HEK293 (cell line): ENCODE data around the gene RSBN1L.

Source experiments
- SALL2 ChIP-seq: fragments of 450-650 bp; formaldehyde crosslinking; IDR thresholded peaks from 2 replicates; pipeline ENCODE4 v1.5.0; 2017; ENCODE audit warnings: missing biosample characterization, mild to moderate bottlenecking, missing genetic modification characterization, borderline replicate concordance
- SP2 ChIP-seq: fragments of 450-650 bp; formaldehyde crosslinking; IDR thresholded peaks from 2 replicates; pipeline ENCODE4 v1.5.1; 2016; ENCODE audit warnings: missing biosample characterization, missing genetic modification characterization
- ZNF274 ChIP-seq, 2 experiments: fragments of 200-500 bp in 1 of 2; fragments of 450-650 bp in 1 of 2; sonication (Bioruptor generic) in 1 of 2; formaldehyde crosslinking in 1 of 2; IDR thresholded peaks; 2 replicates each; pipeline versions ENCODE4 v1.5.1 to v1.6.1; 2014 to 2016; ENCODE audit warnings: borderline replicate concordance in 1 of 2, inconsistent platforms in 1 of 2, low read length in 1 of 2, missing biosample characterization in 1 of 2, missing genetic modification characterization in 1 of 2
- ZNF549 ChIP-seq: fragments of 450-650 bp; IDR thresholded peaks from 2 replicates; pipeline ENCODE4 v1.5.1; 2018; ENCODE audit warnings: missing biosample characterization, missing genetic modification characterization, mild to moderate bottlenecking, inconsistent platforms, moderate library complexity
- TF ChIP-seq, protein P1 (sequence below): IDR thresholded peaks from 2 replicates; pipeline ENCODE4 v1.6.1; 2011; ENCODE audit warnings: mild to moderate bottlenecking, low read depth, low read length, borderline replicate concordance
- TF ChIP-seq, protein P2 (sequence below): fragments of 450-650 bp; formaldehyde crosslinking; IDR thresholded peaks from 2 replicates; pipeline ENCODE4 v1.5.1; 2016; ENCODE audit warnings: missing biosample characterization, missing genetic modification characterization
- TF ChIP-seq, protein P3 (sequence below): fragments of 450-650 bp; formaldehyde crosslinking; IDR thresholded peaks from 2 replicates; pipeline ENCODE4 v1.5.1; 2016; ENCODE audit warnings: missing biosample characterization, missing genetic modification characterization

DNA sequence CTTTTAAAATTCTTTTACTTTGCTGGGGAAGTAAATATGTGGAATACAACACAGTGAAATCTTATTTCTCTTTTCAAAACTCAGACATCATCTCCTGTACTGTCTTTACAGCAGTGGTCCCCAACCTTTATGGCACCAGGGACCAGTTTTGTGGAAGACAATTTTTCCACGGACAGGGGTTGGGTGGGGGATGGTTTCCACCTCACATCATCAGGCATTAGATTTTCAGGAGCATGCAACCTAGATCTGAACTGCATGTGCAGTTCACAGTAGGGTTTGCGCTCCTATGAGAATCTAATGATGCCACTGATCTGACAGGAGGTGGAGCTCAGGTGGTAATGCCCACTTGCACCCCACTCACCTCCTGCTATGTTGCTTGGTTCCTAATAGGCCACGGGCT lies 89.8 kb downstream of the RSBN1L start:
- TF ChIP-seq ZNF274 (IDR thresholded peaks at IDR 0.05; ENCODE audit: low read length), result no peak
- TF ChIP-seq ZNF274 (tag by site-specific recombination; IDR thresholded peaks at IDR 0.05; ENCODE audit: borderline replicate concordance), result no peak
- TF ChIP-seq, protein P1, sequence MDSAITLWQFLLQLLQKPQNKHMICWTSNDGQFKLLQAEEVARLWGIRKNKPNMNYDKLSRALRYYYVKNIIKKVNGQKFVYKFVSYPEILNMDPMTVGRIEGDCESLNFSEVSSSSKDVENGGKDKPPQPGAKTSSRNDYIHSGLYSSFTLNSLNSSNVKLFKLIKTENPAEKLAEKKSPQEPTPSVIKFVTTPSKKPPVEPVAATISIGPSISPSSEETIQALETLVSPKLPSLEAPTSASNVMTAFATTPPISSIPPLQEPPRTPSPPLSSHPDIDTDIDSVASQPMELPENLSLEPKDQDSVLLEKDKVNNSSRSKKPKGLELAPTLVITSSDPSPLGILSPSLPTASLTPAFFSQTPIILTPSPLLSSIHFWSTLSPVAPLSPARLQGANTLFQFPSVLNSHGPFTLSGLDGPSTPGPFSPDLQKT, result no peak
- TF ChIP-seq, protein P2, sequence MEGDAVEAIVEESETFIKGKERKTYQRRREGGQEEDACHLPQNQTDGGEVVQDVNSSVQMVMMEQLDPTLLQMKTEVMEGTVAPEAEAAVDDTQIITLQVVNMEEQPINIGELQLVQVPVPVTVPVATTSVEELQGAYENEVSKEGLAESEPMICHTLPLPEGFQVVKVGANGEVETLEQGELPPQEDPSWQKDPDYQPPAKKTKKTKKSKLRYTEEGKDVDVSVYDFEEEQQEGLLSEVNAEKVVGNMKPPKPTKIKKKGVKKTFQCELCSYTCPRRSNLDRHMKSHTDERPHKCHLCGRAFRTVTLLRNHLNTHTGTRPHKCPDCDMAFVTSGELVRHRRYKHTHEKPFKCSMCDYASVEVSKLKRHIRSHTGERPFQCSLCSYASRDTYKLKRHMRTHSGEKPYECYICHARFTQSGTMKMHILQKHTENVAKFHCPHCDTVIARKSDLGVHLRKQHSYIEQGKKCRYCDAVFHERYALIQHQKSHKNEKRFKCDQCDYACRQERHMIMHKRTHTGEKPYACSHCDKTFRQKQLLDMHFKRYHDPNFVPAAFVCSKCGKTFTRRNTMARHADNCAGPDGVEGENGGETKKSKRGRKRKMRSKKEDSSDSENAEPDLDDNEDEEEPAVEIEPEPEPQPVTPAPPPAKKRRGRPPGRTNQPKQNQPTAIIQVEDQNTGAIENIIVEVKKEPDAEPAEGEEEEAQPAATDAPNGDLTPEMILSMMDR (tag by site-specific recombination), result no peak
- no peak for TF ChIP-seq SP2 (tag by site-specific recombination)
- no peak for TF ChIP-seq SALL2 (tag by site-specific recombination)
- TF ChIP-seq, protein P3, sequence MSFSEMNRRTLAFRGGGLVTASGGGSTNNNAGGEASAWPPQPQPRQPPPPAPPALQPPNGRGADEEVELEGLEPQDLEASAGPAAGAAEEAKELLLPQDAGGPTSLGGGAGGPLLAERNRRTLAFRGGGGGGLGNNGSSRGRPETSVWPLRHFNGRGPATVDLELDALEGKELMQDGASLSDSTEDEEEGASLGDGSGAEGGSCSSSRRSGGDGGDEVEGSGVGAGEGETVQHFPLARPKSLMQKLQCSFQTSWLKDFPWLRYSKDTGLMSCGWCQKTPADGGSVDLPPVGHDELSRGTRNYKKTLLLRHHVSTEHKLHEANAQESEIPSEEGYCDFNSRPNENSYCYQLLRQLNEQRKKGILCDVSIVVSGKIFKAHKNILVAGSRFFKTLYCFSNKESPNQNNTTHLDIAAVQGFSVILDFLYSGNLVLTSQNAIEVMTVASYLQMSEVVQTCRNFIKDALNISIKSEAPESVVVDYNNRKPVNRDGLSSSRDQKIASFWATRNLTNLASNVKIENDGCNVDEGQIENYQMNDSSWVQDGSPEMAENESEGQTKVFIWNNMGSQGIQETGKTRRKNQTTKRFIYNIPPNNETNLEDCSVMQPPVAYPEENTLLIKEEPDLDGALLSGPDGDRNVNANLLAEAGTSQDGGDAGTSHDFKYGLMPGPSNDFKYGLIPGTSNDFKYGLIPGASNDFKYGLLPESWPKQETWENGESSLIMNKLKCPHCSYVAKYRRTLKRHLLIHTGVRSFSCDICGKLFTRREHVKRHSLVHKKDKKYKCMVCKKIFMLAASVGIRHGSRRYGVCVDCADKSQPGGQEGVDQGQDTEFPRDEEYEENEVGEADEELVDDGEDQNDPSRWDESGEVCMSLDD, result no peak
- no peak for TF ChIP-seq ZNF549 (tag by site-specific recombination)
